Ectodermal cell (in vitro differentiated cells): Measurements from ENCODE around the gene PSME2.
A peak's percentile ranks its signal among the peaks of the same experiment; 100 is the strongest.

Experiments
- H3K27ac ChIP-seq: 2 replicates; pipeline ENCODE4 v1.7.0; 2013; ENCODE audit warnings: mild to moderate bottlenecking, low read depth, low read length; ENCODE audit not compliant: insufficient read depth, poor library complexity, severe bottlenecking
- H3K27me3 ChIP-seq: 2 replicates; pipeline ENCODE4 v1.7.0; 2013; ENCODE audit warnings: mild to moderate bottlenecking, low read length; ENCODE audit not compliant: insufficient read depth, control insufficient read depth, poor library complexity, severe bottlenecking
- H3K36me3 ChIP-seq: one replicate; pipeline ENCODE4 v1.7.0; 2013; ENCODE audit warnings: low read length; ENCODE audit not compliant: control insufficient read depth, insufficient read depth
- H3K4me1 ChIP-seq: one replicate; pipeline ENCODE4 v1.7.0; 2013; ENCODE audit warnings: low read length; ENCODE audit not compliant: control insufficient read depth, insufficient read depth
- H3K4me3 ChIP-seq: 2 replicates; pipeline ENCODE4 v1.7.0; 2013; ENCODE audit warnings: low read depth, low read length, control low read depth; ENCODE audit not compliant: insufficient read depth
- H3K9me3 ChIP-seq: 2 replicates; pipeline ENCODE4 v1.7.0; 2013; ENCODE audit warnings: mild to moderate bottlenecking, low read length, moderate library complexity; ENCODE audit not compliant: control insufficient read depth
- WGBS, 2 experiments: methylation state at CpG; one replicate each; pipeline ENCODE4 v1.1.7; 2013; ENCODE audit warnings: missing lambda C conversion rate in 2 of 2; 5-methylcytosine and 5-hydroxymethylcytosine counted together

Gene PSME2

DNA sequence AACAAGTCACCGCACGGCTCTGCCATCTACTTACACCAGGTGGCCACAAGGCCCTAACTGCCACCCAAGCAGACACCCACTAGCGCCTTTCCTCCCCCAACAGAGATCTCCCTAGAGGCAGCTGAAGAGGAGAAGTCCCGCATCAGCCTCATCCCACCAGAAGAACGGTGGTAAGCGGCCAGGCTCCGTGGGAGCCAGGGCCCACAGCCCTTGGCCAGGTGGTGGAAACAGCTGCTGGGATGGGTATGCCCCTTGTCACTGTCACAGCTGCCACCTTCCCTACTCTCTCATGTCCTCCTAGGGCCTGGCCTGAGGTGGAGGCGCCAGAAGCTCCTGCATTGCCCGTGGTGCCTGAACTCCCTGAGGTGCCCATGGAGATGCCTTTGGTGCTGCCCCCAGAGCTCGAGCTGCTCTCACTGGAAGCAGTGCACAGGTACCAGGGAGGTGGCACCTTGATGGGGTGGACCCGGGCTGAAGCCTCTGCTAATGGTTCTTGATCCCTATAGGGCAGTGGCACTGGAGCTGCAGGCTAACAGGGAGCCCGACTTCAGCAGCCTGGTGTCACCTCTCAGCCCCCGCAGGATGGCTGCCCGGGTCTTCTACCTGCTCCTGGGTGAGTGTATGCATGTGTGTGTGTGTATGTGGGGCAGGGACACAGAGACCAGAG lies 33.0 kb upstream of the PSME2 start:
- H3K27ac ChIP-seq: no peak overlapping the region
- no peak overlapping the region for H3K4me3 ChIP-seq
- H3K36me3 ChIP-seq: peaks cover 21% of the 10 kb centered on the region
- no peaks in the 10 kb centered on the region for H3K27me3 ChIP-seq
- WGBS, 2 experiments: 93 to 94% methylated on average over 14 of the region's 14 CpGs
- H3K9me3 ChIP-seq: no peaks in the 10 kb centered on the region
- H3K4me1 ChIP-seq: no peaks in the 10 kb centered on the region

DNA sequence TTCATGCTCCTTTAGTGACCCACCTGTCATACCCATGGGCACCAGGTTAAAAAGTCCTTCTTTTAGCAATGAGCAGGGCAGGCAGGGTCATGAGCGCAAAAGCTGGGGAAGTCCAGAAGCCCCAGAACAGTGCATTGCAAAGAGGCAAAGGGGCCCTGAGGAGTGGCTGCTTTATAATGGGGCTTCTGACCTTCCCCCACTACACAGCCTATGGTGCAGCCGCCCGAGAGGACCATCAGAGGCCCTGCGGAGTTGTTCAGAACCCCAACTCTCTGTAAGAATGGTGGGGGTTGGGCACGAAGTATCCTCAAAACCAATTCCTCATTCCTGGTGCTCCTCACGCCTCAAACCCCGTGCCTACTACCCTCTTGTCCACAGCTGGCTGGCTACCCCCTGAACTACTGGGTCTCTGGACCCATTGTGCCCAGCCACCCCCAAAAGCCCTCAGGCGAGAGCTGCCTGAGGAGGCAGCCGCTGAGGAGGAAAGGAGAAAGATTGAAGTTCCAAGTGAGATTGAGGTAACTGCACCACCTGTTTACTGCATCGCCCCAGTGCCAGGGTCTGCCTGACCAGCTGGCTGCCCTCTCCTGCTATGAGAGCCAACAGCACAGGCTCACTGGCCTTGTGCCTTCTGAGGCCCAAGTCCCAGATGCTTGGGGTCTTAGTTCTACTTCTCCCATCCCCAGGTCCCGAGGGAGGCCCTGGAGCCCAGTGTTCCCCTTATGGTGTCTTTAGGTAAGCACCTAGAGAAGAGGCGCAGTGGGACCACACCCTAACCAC lies 32.2 kb upstream of the PSME2 start:
- Histone ChIP-seq H3K27ac (no peak overlapping the region), H3K36me3 (peaks cover 21% of the 10 kb centered on the region), H3K27me3 (no peaks in the 10 kb centered on the region), H3K9me3 (no peaks in the 10 kb centered on the region), H3K4me3 (no peak overlapping the region), H3K4me1 (no peaks in the 10 kb centered on the region)
- 91 to 95% methylated on average over 12 of the region's 12 CpGs for WGBS, 2 experiments

DNA sequence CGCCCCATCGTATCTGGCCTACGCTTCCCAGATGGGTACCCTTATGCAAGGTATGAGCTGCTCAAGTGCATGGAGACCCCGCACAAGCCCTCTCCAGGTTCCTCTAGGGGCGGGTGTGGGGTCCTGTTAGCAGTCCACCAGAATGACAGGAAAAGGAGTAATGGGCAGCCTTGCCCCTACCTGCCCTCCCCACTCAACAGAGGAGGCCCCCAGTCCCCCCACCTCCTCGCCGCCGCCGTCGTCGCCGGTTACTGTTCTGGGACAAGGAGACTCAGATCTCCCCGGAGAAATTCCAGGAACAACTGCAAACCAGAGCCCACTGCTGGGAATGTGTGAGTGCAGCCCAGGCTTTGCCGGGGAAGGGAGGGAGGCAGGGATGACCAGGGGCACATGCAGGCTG lies 31.5 kb upstream of the PSME2 start:
- peaks cover under 1% of the 10 kb centered on the region for H3K4me1 ChIP-seq
- 95 to 96% methylated on average over 14 of the region's 14 CpGs for WGBS, 2 experiments
- no peaks in the 10 kb centered on the region for H3K27me3 ChIP-seq
- peaks cover 21% of the 10 kb centered on the region for H3K36me3 ChIP-seq
- no peaks in the 10 kb centered on the region for H3K9me3 ChIP-seq
- H3K4me3 ChIP-seq: no peak overlapping the region
- no peak overlapping the region for H3K27ac ChIP-seq

DNA sequence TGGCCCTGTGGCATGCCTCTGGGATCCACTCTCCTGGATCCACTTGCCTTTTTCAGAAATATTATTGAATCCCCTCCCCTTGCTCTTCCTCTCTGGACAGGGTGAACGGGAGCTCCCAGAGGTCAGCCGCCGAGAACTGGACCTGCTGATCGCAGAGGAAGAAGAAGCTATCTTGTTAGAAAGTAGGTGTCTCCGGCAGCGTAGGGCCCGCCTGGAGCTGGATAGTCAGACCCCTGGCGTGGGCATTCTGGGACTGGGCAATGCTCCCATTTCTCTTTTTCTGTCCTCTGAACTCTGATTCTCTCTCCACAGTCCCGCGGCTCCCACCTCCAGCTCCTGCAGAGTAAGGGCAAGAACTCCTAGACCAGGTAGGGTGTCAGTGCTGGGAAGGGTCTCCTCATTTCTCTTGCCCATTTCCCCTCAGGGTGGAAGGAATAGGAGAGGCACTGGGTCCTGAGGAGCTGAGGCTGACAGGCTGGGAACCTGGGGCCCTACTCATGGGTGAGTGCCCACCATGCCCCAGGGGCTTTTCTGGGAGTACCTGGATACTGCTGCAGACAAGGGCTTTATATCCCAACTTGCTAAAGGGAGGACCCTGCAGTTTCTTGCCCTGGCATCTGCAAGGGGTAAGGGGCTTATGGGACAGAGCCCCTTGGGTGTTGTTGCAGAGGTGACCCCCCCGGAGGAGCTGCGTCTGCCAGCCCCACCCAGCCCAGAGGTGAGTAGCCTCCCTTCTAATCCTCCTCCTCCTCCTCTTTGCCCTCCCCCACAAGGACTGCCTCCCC lies 30.8 kb upstream of the PSME2 start:
- 89 to 94% methylated on average over 12 of the region's 12 CpGs for WGBS, 2 experiments
- Histone ChIP-seq H3K36me3 (peaks cover 21% of the 10 kb centered on the region), H3K9me3 (no peaks in the 10 kb centered on the region), H3K27ac (no peak overlapping the region), H3K4me1 (peaks cover 6% of the 10 kb centered on the region), H3K4me3 (no peak overlapping the region), H3K27me3 (no peaks in the 10 kb centered on the region)

GRCh38 chr14:24176599-24176998 lies 30.2 kb upstream of the PSME2 start:
- Histone ChIP-seq H3K4me1 (peaks cover 6% of the 10 kb centered on the region), H3K36me3 (peaks cover 19% of the 10 kb centered on the region), H3K4me3 (no peak overlapping the region), H3K9me3 (no peaks in the 10 kb centered on the region), H3K27ac (no peak overlapping the region), H3K27me3 (no peaks in the 10 kb centered on the region)
- WGBS, 2 experiments: 93 to 94% methylated on average over 5 of the region's 5 CpGs

- Histone ChIP-seq H3K36me3 (peaks cover 2% of the 10 kb centered on the region), H3K9me3 (no peaks in the 10 kb centered on the region), H3K27me3 (no peaks in the 10 kb centered on the region), H3K4me1 (peaks cover 6% of the 10 kb centered on the region), H3K4me3 (peak overlapping the region; percentile 60), H3K27ac (no peak overlapping the region)
- 91 to 93% methylated on average over 20 of the region's 20 CpGs for WGBS, 2 experiments
Measured at GRCh38 chr14:24172871-24173281, 26.5 kb upstream of the PSME2 start.

- no peaks in the 10 kb centered on the region for H3K36me3 ChIP-seq
- no peaks in the 10 kb centered on the region for H3K9me3 ChIP-seq
- WGBS, 2 experiments: 78 to 83% methylated on average over 30 of the region's 30 CpGs
- H3K27ac ChIP-seq: no peak overlapping the region
- peak overlapping the region; percentile 60 for H3K4me3 ChIP-seq
- H3K4me1 ChIP-seq: peaks cover 6% of the 10 kb centered on the region
- H3K27me3 ChIP-seq: no peaks in the 10 kb centered on the region
Measured at GRCh38 chr14:24172261-24172860, 26.0 kb upstream of the PSME2 start.

DNA sequence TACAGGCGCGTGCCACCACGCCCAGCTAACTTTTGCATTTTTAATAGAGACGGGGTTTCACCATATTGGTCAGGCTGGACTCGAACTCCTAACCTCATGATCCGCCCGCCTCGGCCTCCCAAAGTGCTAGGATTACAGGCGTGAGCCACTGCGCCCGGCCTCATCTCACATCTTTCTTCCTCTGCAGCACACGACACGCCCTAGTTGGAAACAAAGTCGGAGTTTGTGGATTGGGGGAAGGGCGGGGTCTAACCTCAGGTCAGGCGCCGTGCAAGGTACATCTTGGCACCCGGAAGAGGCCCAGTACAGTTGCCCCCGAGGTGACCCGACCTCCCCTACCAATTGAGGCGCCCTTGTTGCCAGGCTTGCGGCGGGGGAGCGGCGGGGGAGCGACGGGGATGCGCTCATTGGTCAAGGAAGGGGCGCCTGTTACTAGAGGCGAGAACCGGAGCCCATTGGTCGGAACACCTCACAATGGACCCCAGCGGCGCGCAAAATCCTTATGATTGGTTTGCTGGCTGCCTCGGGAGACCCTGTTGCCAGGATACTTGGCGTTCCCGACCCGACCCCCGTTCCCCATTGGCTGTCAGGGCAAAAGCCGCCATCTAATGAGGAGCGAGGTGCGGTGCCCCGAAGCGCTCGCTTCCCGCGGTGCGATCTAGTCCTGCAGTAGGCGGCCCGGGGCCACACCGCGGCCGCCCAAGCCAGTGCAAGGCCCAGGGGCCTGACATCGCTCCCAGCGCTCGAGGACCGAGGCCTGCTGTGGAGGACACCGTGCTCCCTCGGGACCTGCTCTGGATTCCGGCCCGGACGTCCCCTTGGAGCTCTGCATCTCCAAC lies 25.2 kb upstream of the PSME2 start, which contains the start of gene REC8:
Gene REC8, plus strand, starts transcription at position 659 of the 839 bp plus-strand sequence. CDS start 473 bp downstream, outside the sequence.
- H3K27me3 ChIP-seq: no peaks in the 10 kb centered on the region
- H3K4me3 ChIP-seq: peak within 1 kb of the TSS; percentile 60
- peak within 1 kb of the TSS; percentile 48 for H3K27ac ChIP-seq
- WGBS, 2 experiments: 27 to 31% methylated on average over 63 of the region's 63 CpGs
- H3K36me3 ChIP-seq: no peaks in the 10 kb centered on the region
- H3K4me1 ChIP-seq: peaks cover 6% of the 10 kb centered on the region
- no peaks in the 10 kb centered on the region for H3K9me3 ChIP-seq

DNA sequence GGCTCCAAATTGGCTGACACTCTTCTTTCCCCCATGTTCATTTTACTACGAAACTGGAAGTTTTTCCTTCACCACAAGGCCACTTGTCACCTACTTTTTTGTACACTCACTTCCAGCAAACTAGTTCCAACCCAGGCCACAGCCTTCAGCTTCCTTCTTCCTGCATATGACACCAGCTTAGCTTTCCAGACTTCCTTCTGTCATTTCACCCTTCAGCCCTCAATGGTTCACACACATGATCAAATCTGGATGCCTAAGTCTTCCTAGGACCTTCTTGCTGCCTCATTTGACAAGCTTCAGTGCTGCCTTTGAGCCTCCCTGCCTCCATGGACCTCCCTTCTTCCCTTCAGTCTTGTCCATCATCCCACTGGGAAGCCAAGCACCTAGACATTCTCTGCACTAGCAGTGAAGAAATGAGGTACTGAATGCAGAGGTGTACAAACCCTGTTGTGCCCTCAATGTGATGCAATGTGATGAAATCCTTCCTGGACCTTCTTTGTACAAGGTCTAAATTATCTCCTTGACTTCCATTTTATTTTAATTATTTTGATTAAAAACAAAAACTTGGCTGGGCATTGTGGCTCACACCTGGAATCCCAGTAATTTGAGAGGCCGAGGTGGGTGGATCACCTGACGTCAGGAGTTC lies 21.2 kb upstream of the PSME2 start:
- 93% methylated on average over 3 of the region's 3 CpGs for WGBS, 2 experiments
- no peaks in the 10 kb centered on the region for H3K9me3 ChIP-seq
- H3K4me1 ChIP-seq: peaks cover 2% of the 10 kb centered on the region
- H3K27ac ChIP-seq: no peak overlapping the region
- H3K36me3 ChIP-seq: no peaks in the 10 kb centered on the region
- H3K4me3 ChIP-seq: no peak overlapping the region
- H3K27me3 ChIP-seq: no peaks in the 10 kb centered on the region
